RWPE2 (cell line): ENCODE data around the gene RAB13.

Experiments
- ATAC-seq: fragments of 200-7000 bp; cut with Tn5 transposase; 3 replicates; pipeline ENCODE4 v1.9.1; 2021; ENCODE audit warnings: low read depth
- DNase-seq: peaks from one replicate; pipeline ENCODE4 v3.0.0-alpha.2; 2020; ENCODE audit warnings: low spot score
- H3K27ac ChIP-seq: fragments of 450-650 bp; 2 replicates; pipeline ENCODE4 v1.5.1; 2017; ENCODE audit warnings: mild to moderate bottlenecking; ENCODE audit not compliant: poor library complexity, severe bottlenecking
- H3K27me3 ChIP-seq: fragments of 250-450 bp; sonication (Bioruptor Pico); 2 replicates; pipeline ENCODE4 v1.5.1; 2021; ENCODE audit warnings: mild to moderate bottlenecking, moderate library complexity; ENCODE audit not compliant: insufficient read depth, poor library complexity, severe bottlenecking
- H3K36me3 ChIP-seq: fragments of 250-450 bp; sonication (Bioruptor Pico); 2 replicates; pipeline ENCODE4 v1.5.1; 2020; ENCODE audit warnings: low read depth, mild to moderate bottlenecking, moderate library complexity
- H3K4me1 ChIP-seq: fragments of 250-450 bp; sonication (Bioruptor Pico); 2 replicates; pipeline ENCODE4 v1.5.1; 2021; ENCODE audit warnings: mild to moderate bottlenecking, moderate library complexity; ENCODE audit not compliant: insufficient read depth, poor library complexity, severe bottlenecking
- H3K4me3 ChIP-seq: fragments of 250-450 bp; sonication (Bioruptor Pico); 2 replicates; pipeline ENCODE4 v1.5.1; 2021; ENCODE audit warnings: mild to moderate bottlenecking, moderate library complexity; ENCODE audit not compliant: severe bottlenecking
- H3K9me3 ChIP-seq: fragments of 250-450 bp; sonication (Bioruptor Pico); 2 replicates; pipeline ENCODE4 v1.5.1; 2021; ENCODE audit warnings: mild to moderate bottlenecking, moderate library complexity; ENCODE audit not compliant: severe bottlenecking
- TF ChIP-seq, protein P1 (sequence below): fragments of 450-650 bp; IDR thresholded peaks from one replicate; pipeline ENCODE4 v1.5.1; 2017; ENCODE audit warnings: mild to moderate bottlenecking, moderate library complexity; ENCODE audit not compliant: poor library complexity, severe bottlenecking

RAB13 gene

DNA sequence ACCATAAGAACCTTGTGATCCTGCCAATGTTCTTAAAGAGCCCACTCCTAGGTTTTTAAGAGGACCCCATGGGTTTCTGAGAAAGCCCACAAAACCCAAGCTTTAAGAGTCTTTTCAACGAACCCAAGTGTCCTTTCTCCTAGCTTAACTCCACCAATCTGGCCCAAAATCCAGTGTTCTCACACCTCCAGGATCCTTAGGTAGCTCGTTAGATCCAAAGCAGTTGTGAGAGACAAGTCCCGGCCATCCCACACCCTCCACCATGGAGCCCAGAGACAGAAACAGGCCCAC lies 41.4 kb downstream of the RAB13 start:
- peak overlapping the region; percentile 76 for H3K27ac ChIP-seq
- no peaks in the 10 kb centered on the region for H3K9me3 ChIP-seq
- ATAC-seq: no peak
- H3K36me3 ChIP-seq: peaks cover 49% of the 10 kb centered on the region
- H3K4me3 ChIP-seq: no peak overlapping the region
- no peaks in the 10 kb centered on the region for H3K27me3 ChIP-seq
- no peaks in the 10 kb centered on the region for H3K4me1 ChIP-seq
- TF ChIP-seq, protein P1, sequence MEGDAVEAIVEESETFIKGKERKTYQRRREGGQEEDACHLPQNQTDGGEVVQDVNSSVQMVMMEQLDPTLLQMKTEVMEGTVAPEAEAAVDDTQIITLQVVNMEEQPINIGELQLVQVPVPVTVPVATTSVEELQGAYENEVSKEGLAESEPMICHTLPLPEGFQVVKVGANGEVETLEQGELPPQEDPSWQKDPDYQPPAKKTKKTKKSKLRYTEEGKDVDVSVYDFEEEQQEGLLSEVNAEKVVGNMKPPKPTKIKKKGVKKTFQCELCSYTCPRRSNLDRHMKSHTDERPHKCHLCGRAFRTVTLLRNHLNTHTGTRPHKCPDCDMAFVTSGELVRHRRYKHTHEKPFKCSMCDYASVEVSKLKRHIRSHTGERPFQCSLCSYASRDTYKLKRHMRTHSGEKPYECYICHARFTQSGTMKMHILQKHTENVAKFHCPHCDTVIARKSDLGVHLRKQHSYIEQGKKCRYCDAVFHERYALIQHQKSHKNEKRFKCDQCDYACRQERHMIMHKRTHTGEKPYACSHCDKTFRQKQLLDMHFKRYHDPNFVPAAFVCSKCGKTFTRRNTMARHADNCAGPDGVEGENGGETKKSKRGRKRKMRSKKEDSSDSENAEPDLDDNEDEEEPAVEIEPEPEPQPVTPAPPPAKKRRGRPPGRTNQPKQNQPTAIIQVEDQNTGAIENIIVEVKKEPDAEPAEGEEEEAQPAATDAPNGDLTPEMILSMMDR: no peak
- no peak for DNase-seq

DNA sequence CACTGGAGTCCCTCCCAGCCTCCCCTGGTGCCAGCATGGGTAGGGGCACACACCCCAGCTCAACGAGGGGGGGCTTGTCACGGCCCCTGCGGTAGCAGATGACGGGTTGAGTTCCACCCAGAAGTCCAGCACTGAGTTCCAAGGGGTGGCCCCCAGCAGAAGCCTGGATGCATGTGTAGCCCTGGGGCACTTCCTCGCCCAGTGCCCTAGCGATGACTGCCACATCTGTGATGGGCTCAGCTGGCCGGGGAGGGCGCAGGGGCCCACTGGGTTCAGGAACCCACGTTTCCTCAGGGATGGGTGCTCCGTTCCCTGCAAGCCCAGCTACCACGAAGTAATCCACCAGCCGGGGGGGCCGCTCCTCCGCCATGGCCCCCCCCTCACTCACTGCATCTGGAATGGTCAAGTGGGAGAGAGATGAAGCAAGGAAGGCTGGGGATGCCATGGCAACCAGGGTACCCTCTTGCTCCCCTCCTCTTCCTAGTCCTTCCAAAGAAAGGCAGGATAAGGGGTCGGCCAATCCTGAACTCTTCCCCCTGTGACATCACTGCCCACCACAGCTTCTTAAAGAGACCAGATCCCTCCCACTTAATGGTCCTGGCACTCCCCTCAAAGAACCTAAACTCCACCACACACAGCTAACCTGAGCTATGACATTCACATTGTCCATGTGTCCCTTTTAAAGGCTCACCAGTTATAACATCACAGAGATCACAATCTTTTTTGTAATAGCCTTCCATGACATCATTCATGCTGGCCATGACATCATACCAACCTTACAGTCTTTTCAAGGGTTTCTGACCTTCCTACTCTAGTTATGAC lies 41.9 kb downstream of the RAB13 start:
- H3K27me3 ChIP-seq: no peaks in the 10 kb centered on the region
- TF ChIP-seq, protein P1: no peak
- DNase-seq (no peak), ATAC-seq (no peak)
- no peak overlapping the region for H3K27ac ChIP-seq
- H3K4me1 ChIP-seq: no peaks in the 10 kb centered on the region
- H3K36me3 ChIP-seq: peaks cover 48% of the 10 kb centered on the region
- H3K4me3 ChIP-seq: no peak overlapping the region
- no peaks in the 10 kb centered on the region for H3K9me3 ChIP-seq

DNA sequence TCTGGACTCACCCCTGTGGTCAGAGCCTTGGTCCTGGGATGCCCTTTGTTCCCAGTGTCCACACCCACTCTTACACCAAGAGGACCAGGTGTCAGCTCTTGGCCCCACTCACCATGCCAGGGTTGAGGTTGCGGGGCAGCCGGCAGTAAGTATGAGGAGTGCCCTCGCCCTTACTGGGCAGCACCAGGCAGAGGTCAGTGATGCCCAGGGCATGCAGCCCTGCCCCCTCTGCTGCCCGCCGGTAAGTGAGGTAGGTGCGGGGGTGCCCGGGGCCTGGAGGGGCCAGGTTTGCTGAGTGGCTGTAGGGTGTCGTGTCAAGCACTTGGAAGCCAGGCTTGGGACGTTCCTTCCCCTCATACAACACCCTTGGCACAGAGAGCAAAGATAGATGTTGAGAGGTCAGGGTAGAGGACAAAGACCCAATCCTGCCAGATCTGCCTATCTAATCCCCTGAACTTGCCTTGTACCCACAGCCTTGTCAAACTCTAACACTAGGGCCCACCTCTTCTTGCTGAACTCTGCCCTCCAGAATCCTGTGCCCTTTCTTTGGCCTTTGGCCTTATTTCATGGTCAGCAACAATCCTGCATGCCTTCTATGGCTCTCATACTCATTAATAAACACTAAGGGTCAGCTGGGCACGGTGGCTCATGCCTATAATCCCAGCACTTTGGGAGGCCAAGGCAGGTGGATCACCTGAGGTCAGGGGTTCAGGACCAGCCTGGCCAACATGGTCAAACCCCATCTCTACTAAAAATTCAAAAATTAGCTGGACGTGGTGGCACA lies 43.2 kb downstream of the RAB13 start:
- ATAC-seq (no peak), DNase-seq (no peak)
- no peaks in the 10 kb centered on the region for H3K4me1 ChIP-seq
- no peaks in the 10 kb centered on the region for H3K27me3 ChIP-seq
- H3K9me3 ChIP-seq: no peaks in the 10 kb centered on the region
- no peak overlapping the region for H3K4me3 ChIP-seq
- TF ChIP-seq, protein P1: no peak
- no peak overlapping the region for H3K27ac ChIP-seq
- peaks cover 51% of the 10 kb centered on the region for H3K36me3 ChIP-seq

DNA sequence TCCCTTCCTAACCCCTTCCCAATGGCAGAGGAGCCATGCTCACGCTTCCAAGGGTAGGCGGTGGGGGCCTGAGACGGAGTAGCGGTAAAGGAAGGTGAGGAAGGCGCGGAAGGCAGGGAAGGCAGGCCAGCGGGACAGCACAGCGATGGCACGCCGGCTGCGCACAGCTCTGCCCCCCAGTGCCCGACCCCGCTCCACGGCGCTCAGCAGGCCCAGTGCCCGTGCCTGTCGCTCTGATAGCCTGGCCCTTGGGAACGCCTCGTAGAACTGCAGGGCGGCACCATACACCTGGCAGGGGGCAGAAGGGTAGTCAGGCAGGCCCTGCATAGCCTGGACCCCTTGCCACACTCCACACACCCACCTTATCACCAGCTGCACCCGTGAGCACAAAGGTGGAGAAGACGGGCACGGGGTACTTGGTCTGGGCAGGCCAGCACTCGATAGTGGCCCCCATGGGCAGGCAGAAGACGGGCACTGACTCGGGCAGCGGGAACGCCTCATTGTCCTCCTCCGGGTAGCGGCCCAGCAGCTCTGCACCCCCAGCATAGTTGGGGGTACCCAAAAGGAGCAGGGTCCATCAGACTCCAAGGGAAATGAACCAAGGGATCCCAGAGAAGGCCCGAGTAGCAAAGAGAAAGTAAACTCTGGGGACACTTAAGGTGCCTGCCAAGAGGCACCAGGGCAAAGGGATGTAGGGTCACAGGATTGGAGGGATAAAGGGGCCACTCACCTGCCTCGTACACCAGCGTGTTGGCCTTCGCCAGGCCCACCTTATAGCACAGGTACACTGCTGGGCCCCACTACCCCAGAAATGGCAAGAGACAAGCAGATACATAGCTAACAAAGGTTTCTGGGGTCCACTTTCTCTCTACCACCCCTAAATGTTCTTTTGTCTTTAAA lies 44.1 kb downstream of the RAB13 start:
- ATAC-seq: no peak

More for the DNA sequence above, 44.1 kb downstream of the RAB13 start:
- Histone ChIP-seq H3K4me1 (no peaks in the 10 kb centered on the region), H3K4me3 (no peak overlapping the region), H3K27ac (no peak overlapping the region), H3K36me3 (peaks cover 59% of the 10 kb centered on the region), H3K27me3 (no peaks in the 10 kb centered on the region), H3K9me3 (no peaks in the 10 kb centered on the region)
- TF ChIP-seq, protein P1: no peak
- DNase-seq: no peak
